Left colon (tissue), 2 donors: ENCODE measurements around the gene PLA1A. TPM values are rescaled to one million over a fixed set of nuclear protein-coding genes. Genes with fewer than 3 reads are reported as not detected.
"Not testable (repeated sequence)": the region's sequence is repeated elsewhere in the genome, so short reads cannot be mapped to it uniquely, and the experiment has no call there.

Experiments
- ATAC-seq: fragments of 200-7000 bp; cut with Tn5 transposase; one replicate; pipeline ENCODE4 v1.9.1; 2020; ENCODE audit warnings: mild to moderate bottlenecking, moderate library complexity
- DNase-seq, 2 donors: peaks; one replicate each; pipeline ENCODE4 v3.0.0-alpha.2; 2020
- intact Hi-C, 2 donors: fragments of 100-400 bp; cut with DNase I in 1 of 2; cut with micrococcal nuclease in 1 of 2; formaldehyde crosslinking; loops; one replicate each; pipeline versions ENCODE4 v1.11.2 to v1.14.0; 2022; cut with DNase I, micrococcal nuclease
- total RNA-seq, 2 donors: library from RNA; stranded (reverse); fragmentation: NEBNext Ultra II Directional; extraction: Animal tissue kit (Norgen Biotek cat#: 25700); gene quantifications; one replicate each; pipeline ENCODE4 v1.2.1, GENCODE V29; 2021
- donor health status: DM: no; HTN: no; CAD: no.
- donor health status: DM: yes; HTN: yes; CAD: no.

Gene PLA1A
- total RNA-seq, 2 donors from 2014 or later, result 1.3 to 1.9 TPM

DNA sequence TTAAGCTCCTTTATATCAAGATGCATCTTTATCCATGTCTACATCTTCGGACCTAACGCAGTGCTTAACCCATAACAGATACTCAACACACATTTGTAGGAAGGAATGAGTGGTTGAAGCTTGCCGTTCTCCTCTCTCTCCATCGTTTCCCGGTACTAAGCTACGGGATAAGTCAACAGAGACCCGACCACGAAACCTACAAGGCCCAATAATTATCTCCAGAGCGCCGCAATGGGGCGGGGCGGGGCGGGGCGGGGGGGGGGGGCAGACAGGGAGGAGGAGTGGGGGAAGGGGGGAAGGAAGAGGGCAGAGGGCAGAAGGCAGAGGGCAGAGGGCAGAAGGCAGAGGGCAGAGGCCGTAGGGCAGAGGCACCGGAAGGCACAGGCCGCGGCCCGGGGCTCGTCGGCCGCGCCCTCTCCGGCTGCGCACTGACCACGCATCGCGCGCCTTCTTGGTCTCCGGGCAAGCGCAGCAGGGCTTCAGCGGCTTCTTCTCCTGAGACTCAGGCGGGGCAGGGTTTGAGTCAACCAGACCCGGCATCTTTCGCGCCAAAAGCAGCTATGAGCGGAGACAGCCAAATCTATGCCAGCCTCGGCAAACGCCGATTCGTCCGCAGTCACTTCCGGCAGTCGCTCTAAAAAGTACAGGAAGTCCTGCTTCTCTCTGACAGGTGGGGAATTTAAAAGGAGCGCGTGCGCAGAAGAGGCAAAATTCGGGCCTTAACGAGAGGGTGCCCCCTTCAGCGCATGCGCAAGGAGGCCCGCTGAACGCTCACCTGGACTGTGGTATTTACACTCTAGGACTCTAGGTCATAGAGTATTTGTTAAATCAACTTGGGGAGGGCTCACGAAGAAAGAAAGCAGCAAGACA, 79.3 kb downstream of the PLA1A start, which contains the start of gene COX17:
TSS of gene COX17 (minus strand) at position 636 of the 870 bp plus-strand sequence. CDS start at position 540, 96 bp downstream.
- DNase-seq (peak; percentile 97 to 98), ATAC-seq (peak; percentile 91)
- intact Hi-C loops, result loop anchor here in 1 of 2 donors (10.0 kb wide), 1 partner anchor 182 kb away; the partner anchor contains the start of gene TIMMDC1

DNA sequence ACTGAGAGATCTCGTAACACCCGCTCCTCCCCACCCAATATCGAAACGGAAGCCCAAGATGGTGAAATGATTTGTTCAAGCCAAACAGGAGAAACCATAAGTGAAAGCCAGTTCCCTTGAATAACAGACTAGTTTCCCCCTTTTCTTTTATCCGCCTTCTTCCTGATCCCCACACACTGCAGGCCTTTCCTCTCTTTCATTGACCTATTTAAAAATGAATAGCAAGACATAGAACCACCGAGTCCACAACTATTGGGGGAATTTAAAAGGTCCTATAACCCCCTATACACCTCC, 79.9 kb downstream of the PLA1A start:
- DNase-seq, result no peak
- ATAC-seq, result no peak
- intact Hi-C loops, result loop anchor here in 1 of 2 donors (10.0 kb wide), 1 partner anchor 183 kb away; the partner anchor contains the start of gene TIMMDC1

GRCh38 chr3:119678209-119678608, 80.5 kb downstream of the PLA1A start:
- not testable (repeated sequence) for ATAC-seq

More at GRCh38 chr3:119678209-119678608, 80.5 kb downstream of the PLA1A start:
- not testable (repeated sequence) for DNase-seq
- intact Hi-C loops, result loop anchor here in 1 of 2 donors (10.0 kb wide), 1 partner anchor 183 kb away; the partner anchor contains the start of gene TIMMDC1

Other genes starting within 250 kb of the PLA1A start
- 10 to 100 TPM; 26.3 to 37.3 TPM for gene TMEM39A, start 134.3 kb upstream of the PLA1A start, total RNA-seq
- 10 to 100 TPM; 15.7 to 19.6 TPM for gene POGLUT1, start 128.9 kb upstream of the PLA1A start, total RNA-seq
- 10 to 100 TPM; 91.4 to 92.4 TPM for gene TIMMDC1, start 99.3 kb upstream of the PLA1A start, total RNA-seq
- gene CD80, start 38.3 kb upstream of the PLA1A start, total RNA-seq, result under 1 TPM; 0.40 to 0.98 TPM
- gene ADPRH, start 18.4 kb upstream of the PLA1A start, total RNA-seq, result 1 to 10 TPM; 2.3 to 2.9 TPM
- gene POPDC2, start 62.7 kb downstream of the PLA1A start, total RNA-seq, result 10 to 100 TPM in 1 of 2 donors, 1 to 10 TPM in 1; 1.1 to 13.9 TPM
- gene COX17, start 79.5 kb downstream of the PLA1A start, total RNA-seq, result 10 to 100 TPM; 46.0 to 56.8 TPM
- 1 to 10 TPM in 1 of 2 donors, under 1 TPM in 1; 0.52 to 1.3 TPM for gene CFAP91, start 105.1 kb downstream of the PLA1A start, total RNA-seq
- 10 to 100 TPM; 71.2 to 90.8 TPM for gene NR1I2, start 184.2 kb downstream of the PLA1A start, total RNA-seq